HEK293T (cell line): ENCODE measurements around the gene IGF1.

Source experiments
- SUZ12 ChIP-seq: fragments of 450-650 bp; IDR thresholded peaks from 2 replicates; pipeline ENCODE4 v1.6.1; 2016; ENCODE audit warnings: mild to moderate bottlenecking
- TARDBP ChIP-seq: fragments of 450-650 bp; IDR thresholded peaks from 2 replicates; pipeline ENCODE4 v1.6.1; 2016
- ZNF384 ChIP-seq: fragments of 450-650 bp; IDR thresholded peaks from 2 replicates; pipeline ENCODE4 v1.6.1; 2016

DNA sequence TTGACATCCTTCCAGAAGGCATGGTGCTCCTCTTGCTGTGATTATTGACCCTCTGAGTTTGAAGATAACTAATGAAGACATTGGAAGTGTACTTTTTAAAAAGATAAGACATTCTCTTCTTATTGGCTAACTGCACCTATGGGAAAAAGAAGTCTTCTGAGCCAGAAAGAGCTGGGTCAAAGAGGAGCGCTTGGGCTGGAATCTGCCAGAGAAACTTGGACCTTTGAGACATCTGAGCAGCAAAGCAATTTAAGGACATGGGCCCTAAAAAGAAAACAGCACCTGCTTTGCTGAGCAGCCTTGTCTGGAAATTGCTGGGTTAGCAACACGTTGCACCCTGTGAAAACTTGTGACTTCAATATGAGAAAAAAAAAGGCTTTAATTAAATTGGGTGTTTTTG, 27.8 kb downstream of the IGF1 start:
- TF ChIP-seq TARDBP (no peak), SUZ12 (no peak), ZNF384 (no peak)
